Subcutaneous adipose tissue (tissue), 4 donors: Measurements from ENCODE around the gene STARD4. TPM values are rescaled to one million over a fixed set of nuclear protein-coding genes. Genes with fewer than 3 reads are reported as not detected.

ENCODE experiments used
- CTCF ChIP-seq: fragments of 450-650 bp; IDR thresholded peaks from one replicate; pipeline ENCODE4 v1.5.1; 2016; ENCODE audit warnings: low read depth, mild to moderate bottlenecking, control low read depth, antibody characterized with exemption, moderate library complexity
- total RNA-seq, 4 donors: library from RNA; depleted of rRNA; stranded (reverse); fragments of >200 nt; gene quantifications; one replicate each; pipeline ENCODE4 v1.1.0, GENCODE V29; 2016

The STARD4 gene
- total RNA-seq, 4 donors from 2014 or later, result 5.8 to 24.5 (median 11.7) TPM

- TF ChIP-seq CTCF, result no peak
These were observed 5.1 kb downstream of the STARD4 start for GRCh38 chr5:111507276-111507675.

- no peak for TF ChIP-seq CTCF
These were observed 7.2 kb downstream of the STARD4 start for GRCh38 chr5:111505096-111505495.

GRCh38 chr5:111502956-111503355 lies 9.4 kb downstream of the STARD4 start:
- TF ChIP-seq CTCF, result no peak

GRCh38 chr5:111498346-111498745 lies 14.0 kb downstream of the STARD4 start:
- TF ChIP-seq CTCF, result no peak

- TF ChIP-seq CTCF, result no peak
These were observed 17.2 kb downstream of the STARD4 start for GRCh38 chr5:111495159-111495558.

- no peak for TF ChIP-seq CTCF
These were observed 17.9 kb downstream of the STARD4 start for GRCh38 chr5:111494355-111494999.

GRCh38 chr5:111493031-111493430 lies 19.3 kb downstream of the STARD4 start:
- TF ChIP-seq CTCF, result no peak
